Ovary (tissue), 3 donors: ENCODE measurements around the gene SMARCAL1.

Experiments used
- EP300 ChIP-seq: sonication (generic); formaldehyde crosslinking; IDR thresholded peaks from one replicate; pipeline ENCODE4 v1.6.1; 2017; ENCODE audit warnings: antibody characterized with exemption
- POLR2A ChIP-seq: fragments of 450-650 bp; IDR thresholded peaks from one replicate; pipeline ENCODE4 v1.6.1; 2017; ENCODE audit warnings: antibody characterized with exemption, mild to moderate bottlenecking, moderate library complexity
- TF ChIP-seq, protein P1 (sequence below), 3 donors: fragments of 450-650 bp in 2 of 3; fragments of 200-600 bp in 1 of 3; IDR thresholded peaks; one replicate each; pipeline versions ENCODE4 v1.5.1 to v1.8.0; 2016 to 2022; ENCODE audit warnings: antibody characterized with exemption in 3 of 3, mild to moderate bottlenecking in 1 of 3
- donor health status: DM: no; HTN: no; CAD: no.

DNA sequence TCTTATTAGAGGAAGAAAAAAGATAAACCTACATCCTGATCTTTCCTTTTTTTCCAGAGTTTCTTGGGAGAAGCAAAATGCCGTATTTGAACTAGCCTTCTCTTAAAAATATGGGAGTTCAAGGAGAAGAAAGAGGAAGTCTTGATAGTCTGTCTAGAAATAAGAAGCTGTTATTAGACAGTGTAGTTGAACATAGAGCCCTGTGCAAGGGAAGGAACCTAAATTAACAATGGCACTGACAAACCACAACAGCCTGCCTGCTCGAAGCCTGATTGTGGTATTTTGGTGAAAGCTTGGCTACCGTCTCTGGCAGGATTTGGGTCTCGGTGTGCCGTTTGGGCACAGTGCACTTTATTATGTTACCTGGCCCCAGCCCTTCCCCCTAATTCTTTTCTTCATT lies 17.1 kb downstream of the SMARCAL1 start:
- TF ChIP-seq, protein P1, sequence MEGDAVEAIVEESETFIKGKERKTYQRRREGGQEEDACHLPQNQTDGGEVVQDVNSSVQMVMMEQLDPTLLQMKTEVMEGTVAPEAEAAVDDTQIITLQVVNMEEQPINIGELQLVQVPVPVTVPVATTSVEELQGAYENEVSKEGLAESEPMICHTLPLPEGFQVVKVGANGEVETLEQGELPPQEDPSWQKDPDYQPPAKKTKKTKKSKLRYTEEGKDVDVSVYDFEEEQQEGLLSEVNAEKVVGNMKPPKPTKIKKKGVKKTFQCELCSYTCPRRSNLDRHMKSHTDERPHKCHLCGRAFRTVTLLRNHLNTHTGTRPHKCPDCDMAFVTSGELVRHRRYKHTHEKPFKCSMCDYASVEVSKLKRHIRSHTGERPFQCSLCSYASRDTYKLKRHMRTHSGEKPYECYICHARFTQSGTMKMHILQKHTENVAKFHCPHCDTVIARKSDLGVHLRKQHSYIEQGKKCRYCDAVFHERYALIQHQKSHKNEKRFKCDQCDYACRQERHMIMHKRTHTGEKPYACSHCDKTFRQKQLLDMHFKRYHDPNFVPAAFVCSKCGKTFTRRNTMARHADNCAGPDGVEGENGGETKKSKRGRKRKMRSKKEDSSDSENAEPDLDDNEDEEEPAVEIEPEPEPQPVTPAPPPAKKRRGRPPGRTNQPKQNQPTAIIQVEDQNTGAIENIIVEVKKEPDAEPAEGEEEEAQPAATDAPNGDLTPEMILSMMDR (IDR thresholded peaks at IDR 0.05) = no peak
- TF ChIP-seq EP300 (no peak), POLR2A (no peak)
